IPS-NIHi7 (cell line): ENCODE measurements around the gene PALMD.

ENCODE experiments used
- DNase-seq: peaks from one replicate; pipeline ENCODE4 v3.0.0; 2012; ENCODE audit warnings: mixed read lengths; ENCODE audit errors: extremely low spot score

Gene PALMD

GRCh38 chr1:99696616-99697015 is 50.7 kb downstream of the PALMD start:
- no peak for DNase-seq

GRCh38 chr1:99697580-99697979 is 51.7 kb downstream of the PALMD start:
- no peak for DNase-seq

- DNase-seq: no peak
Measured at GRCh38 chr1:99700020-99700419, 54.1 kb downstream of the PALMD start.

- no peak for DNase-seq
Measured at GRCh38 chr1:99702221-99702620, 56.3 kb downstream of the PALMD start.

GRCh38 chr1:99704356-99704816 is 58.5 kb downstream of the PALMD start:
- DNase-seq: no peak

GRCh38 chr1:99705385-99705784 is 59.5 kb downstream of the PALMD start:
- DNase-seq: no peak

- peak; percentile 57 for DNase-seq
Measured at GRCh38 chr1:99707535-99708142, 61.7 kb downstream of the PALMD start.

GRCh38 chr1:99710994-99711393 is 65.1 kb downstream of the PALMD start:
- no peak for DNase-seq

- no peak for DNase-seq
Measured at GRCh38 chr1:99713006-99713405, 67.1 kb downstream of the PALMD start.

- no peak for DNase-seq
Measured at GRCh38 chr1:99717005-99717404, 71.1 kb downstream of the PALMD start.

GRCh38 chr1:99723251-99723650 is 77.3 kb downstream of the PALMD start:
- no peak for DNase-seq

GRCh38 chr1:99725996-99726395 is 80.1 kb downstream of the PALMD start:
- no peak for DNase-seq

- no peak for DNase-seq
Measured at GRCh38 chr1:99726407-99726806, 80.5 kb downstream of the PALMD start.

- no peak for DNase-seq
Measured at GRCh38 chr1:99726818-99727217, 80.9 kb downstream of the PALMD start.

- peak; percentile 32 for DNase-seq
Measured at GRCh38 chr1:99727575-99728185, 81.8 kb downstream of the PALMD start.

- peak; percentile 49 for DNase-seq
Measured at GRCh38 chr1:99728494-99729235, 82.8 kb downstream of the PALMD start.

GRCh38 chr1:99731384-99731783 is 85.5 kb downstream of the PALMD start:
- no peak for DNase-seq

GRCh38 chr1:99735852-99736251 is 89.9 kb downstream of the PALMD start:
- DNase-seq: no peak

- peak; percentile 65 for DNase-seq
Measured at GRCh38 chr1:99737016-99737415, 91.1 kb downstream of the PALMD start.

- DNase-seq: no peak
Measured at GRCh38 chr1:99738858-99739465, 93.0 kb downstream of the PALMD start.

GRCh38 chr1:99740141-99740540 is 94.2 kb downstream of the PALMD start:
- DNase-seq: no peak
